SH-SY5Y (cell line): ENCODE data around the gene TMEM107.

Source experiments
- GATA2 ChIP-seq: IDR thresholded peaks from 2 replicates; pipeline ENCODE4 v1.6.1; 2011; ENCODE audit warnings: mild to moderate bottlenecking, low read depth, low read length
- GATA3 ChIP-seq: IDR thresholded peaks from 2 replicates; pipeline ENCODE4 v1.6.1; 2011; ENCODE audit warnings: low read depth, mild to moderate bottlenecking, low read length, moderate library complexity

DNA sequence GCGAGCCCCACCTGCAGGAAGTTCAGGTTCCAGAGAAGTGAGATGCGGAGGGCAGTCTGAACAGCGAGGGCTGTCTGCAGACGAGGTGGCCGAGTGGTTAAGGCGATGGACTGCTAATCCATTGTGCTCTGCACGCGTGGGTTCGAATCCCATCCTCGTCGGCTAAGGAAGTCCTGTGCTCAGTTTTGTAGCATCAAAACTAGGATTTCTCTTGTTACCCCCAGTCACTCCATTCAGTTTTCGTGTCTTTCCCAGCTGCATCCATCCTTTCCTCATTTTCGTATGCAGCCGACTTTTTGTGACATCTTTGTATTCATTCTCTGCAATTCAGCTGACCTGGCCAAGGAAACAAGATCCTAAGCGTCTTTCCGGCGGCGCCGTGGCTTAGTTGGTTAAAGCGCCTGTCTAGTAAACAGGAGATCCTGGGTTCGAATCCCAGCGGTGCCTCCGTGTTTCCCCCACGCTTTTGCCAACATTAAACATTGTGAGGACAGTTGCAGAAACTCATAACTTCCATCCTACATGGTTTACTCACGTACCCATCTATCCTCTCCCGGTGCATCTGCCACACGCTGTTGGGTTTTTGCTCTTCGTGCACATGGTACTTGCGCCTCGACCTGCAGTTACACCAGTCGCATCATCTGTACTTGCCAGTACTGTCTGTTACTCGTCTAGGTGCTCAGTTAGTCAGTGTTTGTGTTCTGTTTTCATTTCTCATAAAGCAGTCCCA, 10.8 kb upstream of the TMEM107 start:
- no peak for TF ChIP-seq GATA2
- no peak for TF ChIP-seq GATA3
